Ovary (tissue), 9 donors: ENCODE measurements around the gene FIGLA. TPM values are rescaled to one million over a fixed set of nuclear protein-coding genes. Genes with fewer than 3 reads are reported as not detected.

ENCODE experiments used
- DNase-seq, 5 donors: peaks; one replicate each; pipeline ENCODE4 v3.0.0-alpha.2; 2019 to 2020
- H3K27ac ChIP-seq, 2 donors: fragments of 200-600 bp; one replicate each; pipeline versions ENCODE4 v1.5.1 to v1.8.0; 2019 to 2022
- H3K27me3 ChIP-seq: fragments of 200-600 bp; one replicate; pipeline ENCODE4 v1.8.0; 2022
- H3K36me3 ChIP-seq: fragments of 200-600 bp; sonication (generic); one replicate; pipeline ENCODE4 v1.5.1; 2019
- H3K4me1 ChIP-seq: one replicate; pipeline ENCODE4 v1.8.1; 2013; ENCODE audit warnings: mild to moderate bottlenecking, moderate library complexity; ENCODE audit not compliant: insufficient read depth
- H3K4me3 ChIP-seq: fragments of 200-600 bp; sonication (generic); one replicate; pipeline ENCODE4 v1.5.1; 2017
- H3K9me3 ChIP-seq, 2 donors: fragments of 200-600 bp in 1 of 2; sonication (generic) in 1 of 2; one replicate each; pipeline versions ENCODE4 v1.5.1 to v1.8.1; 2013 to 2019; ENCODE audit warnings: mild to moderate bottlenecking in 1 of 2, moderate library complexity in 1 of 2
- CTCF ChIP-seq, 3 donors: fragments of 450-650 bp in 2 of 3; fragments of 200-600 bp in 1 of 3; IDR thresholded peaks; one replicate each; pipeline versions ENCODE4 v1.5.1 to v1.8.0; 2016 to 2022; ENCODE audit warnings: antibody characterized with exemption in 3 of 3, mild to moderate bottlenecking in 1 of 3
- EP300 ChIP-seq: sonication (generic); formaldehyde crosslinking; IDR thresholded peaks from one replicate; pipeline ENCODE4 v1.6.1; 2017; ENCODE audit warnings: antibody characterized with exemption
- POLR2A ChIP-seq: fragments of 450-650 bp; IDR thresholded peaks from one replicate; pipeline ENCODE4 v1.6.1; 2017; ENCODE audit warnings: antibody characterized with exemption, mild to moderate bottlenecking, moderate library complexity
- WGBS, 3 donors: extraction: QIAGEN DNeasy Blood & Tissue Kit in 1 of 3; methylation state at CpG; one replicate each; pipeline versions ENCODE4 v1.1.5 to v1.1.7; 2013 to 2017; 5-methylcytosine and 5-hydroxymethylcytosine counted together
- intact Hi-C, 4 donors: fragments of 100-400 bp; cut with DNase I; formaldehyde crosslinking; loops; one replicate each; pipeline versions ENCODE4 v1.11.0 to v1.15.1; 2022 to 2023
- polyA plus RNA-seq, 2 donors: library from polyadenylated mRNA; stranded (reverse); fragments of 200-250 nt in 1 of 2; fragments of 350-450 nt in 1 of 2; fragmentation: Illumina TruSeq in 1 of 2; extraction: RNeasy Lipid Tissue Mini Kit (QIAGEN cat#74804) in 1 of 2; gene quantifications; one replicate each; pipeline ENCODE4 v1.2.3, GENCODE V29; 2013 to 2014
- total RNA-seq, 7 donors: library from RNA; depleted of rRNA in 2 of 7; stranded (reverse); fragments of >200 nt in 2 of 7; fragmentation: NEBNext Ultra II Directional in 3 of 7; extraction: Animal tissue kit (Norgen Biotek cat#: 25700) in 3 of 7; gene quantifications; one replicate each; pipeline versions ENCODE4 v1.1.0 to v1.2.4, GENCODE V29; 2016 to 2023
- donor health status: DM: no; HTN: no; CAD: no; lungs with moderate emphysema.
- donor health status: DM: no; HTN: no; CAD: no.
- donor health status: Bipolar disorder and iron deficiency.
- donor health status: DM: yes; HTN: yes; CAD: no.
- donor health status: DM: no; HTN: no; CAD: no.
- donor health status: DM: yes; HTN: yes; CAD: no.

The FIGLA gene
- total and polyA plus RNA-seq, 9 donors: 0.35 to 3.3 TPM; not detected in 7

- TF ChIP-seq EP300: no peak
- TF ChIP-seq POLR2A: no peak
- TF ChIP-seq CTCF (IDR thresholded peaks at IDR 0.05): no peak
- H3K4me1 ChIP-seq: no peaks in the 10 kb centered on the region
- no peak for DNase-seq
- H3K4me3 ChIP-seq: no peak overlapping the region
- H3K27me3 ChIP-seq: no peaks in the 10 kb centered on the region
- WGBS, 3 donors: 72 to 95% (median 86%) methylated on average over 1 of the region's 1 CpG
- intact Hi-C loops: no loop called here
- no peak overlapping the region for H3K27ac ChIP-seq
- no peaks in the 10 kb centered on the region for H3K36me3 ChIP-seq
- H3K9me3 ChIP-seq: no peaks in the 10 kb centered on the region
Observed at GRCh38 chr2:70829916-70830315, 39.5 kb upstream of the FIGLA start.

GRCh38 chr2:70828914-70829824 is 38.7 kb upstream of the FIGLA start:
- no peaks in the 10 kb centered on the region for H3K9me3 ChIP-seq
- H3K4me3 ChIP-seq: no peak overlapping the region
- WGBS, 3 donors: 46 to 55% (median 54%) methylated on average over 6 of the region's 6 CpGs
- H3K36me3 ChIP-seq: no peaks in the 10 kb centered on the region
- no peak for DNase-seq
- no peaks in the 10 kb centered on the region for H3K4me1 ChIP-seq
- no peak overlapping the region for H3K27ac ChIP-seq
- intact Hi-C loops: no loop called here
- no peak for TF ChIP-seq POLR2A
- no peak for TF ChIP-seq CTCF (IDR thresholded peaks at IDR 0.05)
- TF ChIP-seq EP300: no peak
- no peaks in the 10 kb centered on the region for H3K27me3 ChIP-seq

DNA sequence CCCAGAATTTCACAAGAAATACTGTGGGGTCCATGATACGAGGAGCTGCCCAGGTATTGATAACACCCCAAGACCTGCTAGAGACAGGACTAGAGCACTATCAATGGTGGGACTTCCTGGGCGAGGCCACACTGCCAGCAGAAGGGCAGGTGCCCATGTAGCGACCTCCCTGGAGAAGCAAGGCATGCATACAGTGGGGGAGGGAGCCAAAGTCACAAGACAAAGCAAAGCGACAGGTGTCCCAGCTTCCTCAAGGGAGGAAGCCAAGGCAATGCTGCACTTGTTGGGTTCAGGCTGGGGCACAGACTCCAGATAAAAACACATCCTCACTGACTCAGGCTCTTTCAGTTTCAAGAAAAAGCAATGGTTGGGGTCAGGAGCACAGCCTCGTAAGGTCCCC is 37.7 kb upstream of the FIGLA start:
- no peak overlapping the region for H3K4me3 ChIP-seq
- WGBS, 3 donors: 62 to 69% (median 64%) methylated on average over 5 of the region's 5 CpGs
- no peaks in the 10 kb centered on the region for H3K9me3 ChIP-seq
- DNase-seq: no peak
- no peaks in the 10 kb centered on the region for H3K4me1 ChIP-seq
- H3K27ac ChIP-seq: no peak overlapping the region
- H3K27me3 ChIP-seq: no peaks in the 10 kb centered on the region
- H3K36me3 ChIP-seq: no peaks in the 10 kb centered on the region
- intact Hi-C loops: no loop called here
- no peak for TF ChIP-seq POLR2A
- no peak for TF ChIP-seq EP300
- no peak for TF ChIP-seq CTCF (IDR thresholded peaks at IDR 0.05)

DNA sequence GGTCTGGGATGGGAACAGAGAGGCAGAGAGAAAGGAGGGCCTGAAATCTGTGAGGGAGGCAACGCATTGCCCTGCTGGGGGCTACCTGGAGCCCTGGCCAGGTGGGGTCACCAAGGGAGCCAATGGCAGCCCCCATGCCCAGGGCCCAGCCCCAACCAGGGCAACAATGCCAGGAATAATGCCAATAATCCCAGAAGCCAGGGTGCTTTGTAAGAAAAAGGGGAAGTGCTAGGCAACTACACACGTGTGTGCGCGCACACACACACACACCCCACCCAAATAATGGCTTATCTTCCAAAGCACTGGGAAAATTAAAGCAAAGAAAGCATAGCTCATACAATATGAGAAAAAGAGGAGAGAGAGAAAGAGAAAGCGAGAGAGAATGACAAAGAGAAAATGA is 36.9 kb upstream of the FIGLA start:
- TF ChIP-seq CTCF (IDR thresholded peaks at IDR 0.05): no peak
- TF ChIP-seq EP300: no peak
- TF ChIP-seq POLR2A: no peak
- Histone ChIP-seq H3K9me3 (no peaks in the 10 kb centered on the region), H3K4me1 (no peaks in the 10 kb centered on the region), H3K27me3 (no peaks in the 10 kb centered on the region), H3K36me3 (no peaks in the 10 kb centered on the region), H3K27ac (no peak overlapping the region), H3K4me3 (no peak overlapping the region)
- DNase-seq: no peak
- WGBS, 3 donors: 65 to 74% (median 73%) methylated on average over 5 of the region's 5 CpGs
- intact Hi-C loops: no loop called here
